ENCODE measurements around the gene TARDBP.

DNA sequence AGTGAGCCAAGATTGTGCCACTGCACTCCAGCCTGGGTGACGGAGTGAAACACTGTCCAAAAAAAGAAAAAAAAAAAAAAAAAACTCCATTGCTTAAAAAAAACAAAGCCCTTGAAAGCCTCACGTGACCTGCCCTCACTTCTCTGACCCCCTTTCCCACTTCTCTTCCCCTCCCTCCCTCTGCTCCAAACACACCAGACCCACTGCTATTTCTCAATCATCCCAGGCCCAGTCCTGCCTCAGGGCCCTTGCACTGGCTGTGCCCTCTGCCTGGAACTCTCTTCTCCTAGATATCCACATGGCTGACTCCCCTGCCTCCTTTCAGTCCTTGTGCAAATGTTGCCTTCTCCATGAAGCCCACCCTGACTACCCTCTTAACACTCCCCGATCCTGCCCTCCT, 45.4 kb upstream of the TARDBP start:
- TF ChIP-seq, protein P1, sequence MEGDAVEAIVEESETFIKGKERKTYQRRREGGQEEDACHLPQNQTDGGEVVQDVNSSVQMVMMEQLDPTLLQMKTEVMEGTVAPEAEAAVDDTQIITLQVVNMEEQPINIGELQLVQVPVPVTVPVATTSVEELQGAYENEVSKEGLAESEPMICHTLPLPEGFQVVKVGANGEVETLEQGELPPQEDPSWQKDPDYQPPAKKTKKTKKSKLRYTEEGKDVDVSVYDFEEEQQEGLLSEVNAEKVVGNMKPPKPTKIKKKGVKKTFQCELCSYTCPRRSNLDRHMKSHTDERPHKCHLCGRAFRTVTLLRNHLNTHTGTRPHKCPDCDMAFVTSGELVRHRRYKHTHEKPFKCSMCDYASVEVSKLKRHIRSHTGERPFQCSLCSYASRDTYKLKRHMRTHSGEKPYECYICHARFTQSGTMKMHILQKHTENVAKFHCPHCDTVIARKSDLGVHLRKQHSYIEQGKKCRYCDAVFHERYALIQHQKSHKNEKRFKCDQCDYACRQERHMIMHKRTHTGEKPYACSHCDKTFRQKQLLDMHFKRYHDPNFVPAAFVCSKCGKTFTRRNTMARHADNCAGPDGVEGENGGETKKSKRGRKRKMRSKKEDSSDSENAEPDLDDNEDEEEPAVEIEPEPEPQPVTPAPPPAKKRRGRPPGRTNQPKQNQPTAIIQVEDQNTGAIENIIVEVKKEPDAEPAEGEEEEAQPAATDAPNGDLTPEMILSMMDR (IDR thresholded peaks at IDR 0.05; ENCODE audit: low read length) = no peak
- TF ChIP-seq EZH2 (IDR thresholded peaks at IDR 0.05; ENCODE audit: borderline replicate concordance, low read length) = no peak

Measured in OCI-LY1 (cell line).